Adrenal gland (tissue), 12 donors: ENCODE results near the gene SLIT3. TPM values are rescaled to one million over a fixed set of nuclear protein-coding genes. Genes with fewer than 3 reads are reported as not detected.

Source experiments
- DNase-seq, 7 donors: peaks; one replicate each; pipeline ENCODE4 v3.0.0-alpha.2; 2019 to 2020
- H3K27ac ChIP-seq, 5 donors: fragments of 200-600 bp; sonication (generic) in 4 of 5; 1 replicate in 3 of 5; 2 replicates in 2 of 5; pipeline versions ENCODE4 v1.5.1 to v1.8.0; 2016 to 2020; ENCODE audit warnings: mild to moderate bottlenecking in 1 of 5
- H3K27me3 ChIP-seq: fragments of 200-600 bp; 2 replicates; pipeline ENCODE4 v1.8.0; 2021
- H3K36me3 ChIP-seq, 2 donors: fragments of 200-600 bp; replicated peaks in 1 of 2; 1 replicate in 1 of 2; 2 replicates in 1 of 2; pipeline versions ENCODE4 v1.5.1 to v1.8.0; 2018 to 2022
- H3K4me1 ChIP-seq, 2 donors: fragments of 200-600 bp; replicated peaks in 1 of 2; 1 replicate in 1 of 2; 2 replicates in 1 of 2; pipeline versions ENCODE4 v1.5.1 to v1.8.0; 2018 to 2021
- H3K4me3 ChIP-seq, 4 donors: fragments of 200-600 bp; sonication (generic) in 3 of 4; one replicate each; pipeline ENCODE4 v1.5.1; 2016 to 2018
- H3K9me3 ChIP-seq, 3 donors: fragments of 200-600 bp; sonication (generic) in 1 of 3; replicated peaks in 1 of 3; 1 replicate in 2 of 3; 2 replicates in 1 of 3; pipeline versions ENCODE4 v1.5.1 to v1.8.0; 2016 to 2021
- POLR2A ChIP-seq, 2 donors: fragments of 450-650 bp; IDR thresholded peaks; one replicate each; pipeline ENCODE4 v1.6.1; 2017; ENCODE audit warnings: antibody characterized with exemption in 2 of 2, mild to moderate bottlenecking in 2 of 2, moderate library complexity in 1 of 2
- WGBS, 4 donors: extraction: QIAGEN DNeasy Blood & Tissue Kit in 2 of 4; methylation state at CpG; one replicate each; pipeline versions ENCODE4 v1.1.5 to v1.1.7; 2013 to 2017; 5-methylcytosine and 5-hydroxymethylcytosine counted together
- intact Hi-C, 2 donors: fragments of 100-400 bp; cut with DNase I; formaldehyde crosslinking; loops; one replicate each; pipeline versions ENCODE4 v1.14.1 to v1.15.0; 2022 to 2023
- polyA plus RNA-seq, 3 donors: library from polyadenylated mRNA; stranded (reverse); fragments of 200-250 nt in 2 of 3; fragments of 350-450 nt in 1 of 3; fragmentation: Illumina TruSeq in 1 of 3; extraction: RNeasy Lipid Tissue Mini Kit (QIAGEN cat#74804) in 1 of 3; gene quantifications; one replicate each; pipeline ENCODE4 v1.2.3, GENCODE V29; 2013 to 2014
- total RNA-seq, 9 donors: library from RNA; depleted of rRNA in 4 of 9; stranded (reverse); fragments of >200 nt in 4 of 9; fragments of 120-200 nt in 1 of 9; fragmentation: NEBNext Ultra II Directional in 1 of 9; extraction: Animal tissue kit (Norgen Biotek cat#: 25700) in 1 of 9; gene quantifications; one replicate each; pipeline versions ENCODE4 v1.1.0 to v1.2.4, GENCODE V29; 2013 to 2023
- TF ChIP-seq, protein P1 (sequence below), 6 experiments: fragments of 450-650 bp in 4 of 6; fragments of 200-600 bp in 2 of 6; sonication (generic) in 1 of 6; IDR thresholded peaks; 1 replicate in 5 of 6; 2 replicates in 1 of 6; pipeline versions ENCODE4 v1.5.1 to v1.8.0; 2016 to 2021; ENCODE audit warnings: antibody characterized with exemption in 6 of 6, mild to moderate bottlenecking in 2 of 6, moderate library complexity in 1 of 6
- donor health status: healthy with polysubstance abuse.
- donor health status: Bipolar disorder and iron deficiency.
- donor health status: DM: yes; HTN: yes; CAD: no.
- donor health status: DM: no; HTN: no; CAD: no.
- donor health status: DM: no; HTN: no; CAD: no.
- donor health status: DM: yes; HTN: yes; CAD: no.

The SLIT3 gene
- total and polyA plus RNA-seq, 12 donors: 10.0 to 94.1 (median 32.8) TPM

DNA sequence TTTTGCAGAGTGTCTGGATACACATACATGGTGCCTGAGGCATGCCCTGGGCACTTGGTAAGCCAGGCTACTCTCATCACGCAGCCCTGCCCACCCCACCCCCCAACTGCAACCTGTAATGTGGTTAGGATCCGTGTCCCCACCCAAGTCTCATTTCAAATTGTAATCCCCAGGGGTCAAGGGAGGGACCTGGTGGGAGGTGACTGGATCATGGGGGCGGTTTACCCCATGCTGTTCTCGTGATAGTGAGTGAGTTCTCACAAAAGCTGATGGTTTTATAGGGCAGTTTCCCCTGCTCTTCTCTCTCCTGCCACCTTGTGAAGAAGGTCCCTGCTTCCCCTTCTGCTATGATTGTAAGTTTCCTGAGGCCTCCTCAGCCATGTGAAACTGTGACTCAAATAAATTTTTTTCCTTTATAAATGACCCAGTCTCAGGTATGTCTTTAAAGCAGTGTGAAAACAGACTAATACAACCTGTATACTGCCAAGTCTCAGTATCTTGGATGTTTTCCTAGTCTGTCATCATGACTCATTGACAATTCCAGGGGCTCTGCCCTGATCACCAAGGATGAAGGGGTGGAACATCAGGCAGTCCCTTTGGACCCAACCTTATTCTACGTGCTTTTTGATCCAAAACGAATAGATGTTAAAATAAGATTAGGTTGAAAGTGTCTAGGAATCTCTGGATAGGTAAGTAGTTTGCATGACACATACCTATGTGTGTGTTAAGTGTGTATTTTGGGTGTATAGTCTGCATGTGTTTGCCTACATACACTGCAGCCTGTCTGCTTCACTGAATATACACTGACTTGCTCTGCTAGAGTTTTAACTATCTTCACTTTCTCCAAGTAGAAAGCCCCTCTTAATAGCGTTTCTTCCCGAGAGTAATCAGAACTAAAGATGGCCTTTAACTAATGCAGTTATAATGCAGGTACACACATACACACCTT is 293.8 kb downstream of the SLIT3 start:
- Histone ChIP-seq H3K9me3 (no peaks in the 10 kb centered on the region), H3K4me3 (no peak overlapping the region), H3K27ac (no peak overlapping the region), H3K4me1 (peaks cover 0 to 26% of the 10 kb centered on the region in 2 donors), H3K27me3 (no peaks in the 10 kb centered on the region), H3K36me3 (no peaks in the 10 kb centered on the region)
- intact Hi-C loops: no loop called here
- DNase-seq: no peak
- WGBS, 4 donors: 82 to 89% (median 83%) methylated on average over 8 of the region's 8 CpGs
- TF ChIP-seq POLR2A (IDR thresholded peaks at IDR 0.05): no peak
- TF ChIP-seq, protein P1, sequence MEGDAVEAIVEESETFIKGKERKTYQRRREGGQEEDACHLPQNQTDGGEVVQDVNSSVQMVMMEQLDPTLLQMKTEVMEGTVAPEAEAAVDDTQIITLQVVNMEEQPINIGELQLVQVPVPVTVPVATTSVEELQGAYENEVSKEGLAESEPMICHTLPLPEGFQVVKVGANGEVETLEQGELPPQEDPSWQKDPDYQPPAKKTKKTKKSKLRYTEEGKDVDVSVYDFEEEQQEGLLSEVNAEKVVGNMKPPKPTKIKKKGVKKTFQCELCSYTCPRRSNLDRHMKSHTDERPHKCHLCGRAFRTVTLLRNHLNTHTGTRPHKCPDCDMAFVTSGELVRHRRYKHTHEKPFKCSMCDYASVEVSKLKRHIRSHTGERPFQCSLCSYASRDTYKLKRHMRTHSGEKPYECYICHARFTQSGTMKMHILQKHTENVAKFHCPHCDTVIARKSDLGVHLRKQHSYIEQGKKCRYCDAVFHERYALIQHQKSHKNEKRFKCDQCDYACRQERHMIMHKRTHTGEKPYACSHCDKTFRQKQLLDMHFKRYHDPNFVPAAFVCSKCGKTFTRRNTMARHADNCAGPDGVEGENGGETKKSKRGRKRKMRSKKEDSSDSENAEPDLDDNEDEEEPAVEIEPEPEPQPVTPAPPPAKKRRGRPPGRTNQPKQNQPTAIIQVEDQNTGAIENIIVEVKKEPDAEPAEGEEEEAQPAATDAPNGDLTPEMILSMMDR (IDR thresholded peaks at IDR 0.05): no peak

DNA sequence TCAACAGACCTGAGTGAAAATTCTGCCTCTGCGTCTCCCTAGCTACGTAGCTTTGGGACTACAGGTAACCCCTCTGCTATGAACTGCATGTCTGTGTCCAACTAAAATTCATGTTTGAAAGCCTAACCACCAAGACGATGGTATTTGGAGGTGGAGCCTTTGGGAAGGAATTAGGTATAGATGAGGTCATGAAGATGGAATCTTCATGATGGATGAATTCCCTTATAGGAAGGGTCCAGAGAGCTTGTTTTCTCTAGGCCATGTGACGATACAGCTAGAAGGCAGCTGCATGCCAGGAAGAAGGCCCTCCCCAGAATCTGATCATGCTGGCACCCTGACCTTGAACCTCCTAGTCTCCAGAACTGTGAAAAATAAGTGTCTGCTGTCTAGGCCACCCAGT is 296.4 kb downstream of the SLIT3 start:
- Histone ChIP-seq H3K27me3 (no peaks in the 10 kb centered on the region), H3K9me3 (no peaks in the 10 kb centered on the region), H3K27ac (peak overlapping the region in 3 of 5 donors; percentile 8 to 63 (median 31)), H3K4me1 (peaks cover 0 to 26% of the 10 kb centered on the region in 2 donors), H3K4me3 (no peak overlapping the region), H3K36me3 (no peaks in the 10 kb centered on the region)
- intact Hi-C loops: no loop called here
- DNase-seq: no peak
- TF ChIP-seq POLR2A (IDR thresholded peaks at IDR 0.05): no peak
- TF ChIP-seq, protein P1 (IDR thresholded peaks at IDR 0.05): no peak
- WGBS, 4 donors: 64 to 77% (median 72%) methylated on average over 3 to 4 of the region's 4 CpGs

DNA sequence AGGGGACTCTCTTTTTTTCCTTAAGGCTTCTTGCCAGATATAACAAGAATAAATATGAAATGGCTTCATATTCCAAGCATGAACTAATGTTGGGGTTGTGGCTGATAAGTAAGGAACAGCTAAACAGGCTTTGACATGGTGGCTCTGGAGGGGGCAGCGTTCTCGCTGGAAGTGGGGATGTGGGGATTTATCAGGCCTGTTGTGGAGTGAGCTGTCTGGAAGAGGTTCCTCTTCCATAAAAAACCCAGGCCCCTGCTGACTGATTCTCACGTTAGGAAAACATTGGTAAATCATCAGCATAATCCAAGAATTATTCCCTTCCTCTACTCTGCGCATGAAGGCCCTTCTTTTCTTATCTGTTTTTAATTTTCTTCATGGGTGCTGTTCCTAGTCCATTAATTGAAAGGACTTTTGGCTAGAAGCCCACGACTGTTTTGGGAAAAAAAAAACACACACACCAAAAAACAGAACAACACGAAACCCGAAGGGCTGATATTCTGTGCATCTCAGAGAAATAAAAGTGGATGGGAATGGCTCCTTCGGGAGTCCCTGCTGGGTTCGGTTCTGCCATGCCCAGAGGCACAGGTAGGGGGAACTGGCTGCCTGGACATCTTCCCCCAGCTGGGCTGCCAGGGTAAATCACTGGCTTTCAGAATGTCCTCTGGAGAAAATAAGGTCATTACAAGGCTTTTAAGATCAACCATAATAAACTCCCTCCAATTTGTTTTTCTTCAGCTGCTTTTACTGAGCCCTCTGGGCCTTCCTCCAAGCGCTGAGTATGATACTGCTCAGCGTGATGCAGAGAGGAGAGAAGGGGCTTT is 297.0 kb downstream of the SLIT3 start:
- WGBS, 4 donors: 63 to 68% (median 63%) methylated on average over 11 of the region's 11 CpGs
- Histone ChIP-seq H3K27me3 (no peaks in the 10 kb centered on the region), H3K36me3 (no peaks in the 10 kb centered on the region), H3K9me3 (no peaks in the 10 kb centered on the region), H3K27ac (peak overlapping the region in 3 of 5 donors; percentile 8 to 63 (median 31)), H3K4me1 (peaks cover 0 to 25% of the 10 kb centered on the region in 2 donors), H3K4me3 (no peak overlapping the region)
- TF ChIP-seq, protein P1 (IDR thresholded peaks at IDR 0.05): peak in 4 of 6 experiments; percentile 10 to 44 (median 30)
- TF ChIP-seq POLR2A (IDR thresholded peaks at IDR 0.05): no peak
- DNase-seq: peak in 3 of 7 donors; percentile 11 to 76 (median 16)
- intact Hi-C loops: no loop called here
